Endothelial cell of umbilical vein (primary cell): ENCODE measurements around the gene ATG10. TPM values are rescaled to one million over a fixed set of nuclear protein-coding genes. Genes with fewer than 3 reads are reported as not detected.

Experiments used
- BruUV-seq: library from RNA; stranded (reverse); fragments of 400-500 nt; replicated peaks from 2 replicates; lab custom pipeline; 2021; lab: Mats Ljungman, UMichigan
- CTCF ChIA-PET: fragments of 300-600, 350-600 bp; sonication (Branson Sonifier 250); formaldehyde crosslinking; loops from one replicate; lab custom pipeline; 2021; ENCODE audit warnings: antibody characterized with exemption, inconsistent platforms; lab: Charles Lee
- POLR2A ChIA-PET: fragments of 300-600, 350-600 bp; sonication (Branson Sonifier 250); formaldehyde crosslinking; loops from one replicate; lab custom pipeline; 2021; ENCODE audit warnings: antibody characterized with exemption, inconsistent platforms; lab: Charles Lee
- DNase-seq: peaks from one replicate; pipeline ENCODE4 v3.0.0-alpha.2; 2011; ENCODE audit warnings: low read depth, low spot score
- FAIRE-seq: peaks from 2 replicates; lab custom pipeline; 2011; peaks lifted over from hg19 to GRCh38; lab: Jason Lieb, UNC
- H2AFZ ChIP-seq: 2 replicates; pipeline ENCODE4 v1.6.0; 2012; ENCODE audit warnings: low read depth, low read length, control low read depth, inconsistent platforms
- H3K27ac ChIP-seq: 2 replicates; pipeline ENCODE4 v1.5.1; 2011; ENCODE audit warnings: low read depth, mild to moderate bottlenecking, control low read depth, low read length, moderate library complexity; ENCODE audit not compliant: insufficient read depth
- H3K27me3 ChIP-seq, 2 experiments: 2 replicates each; pipeline versions ENCODE4 v1.6.0 to v1.6.1; 2011; ENCODE audit warnings: low read length in 2 of 2, mixed read lengths in 1 of 2; ENCODE audit not compliant: control insufficient read depth in 2 of 2, insufficient read depth in 2 of 2
- H3K36me3 ChIP-seq, 2 experiments: 2 replicates in 1 of 2; 3 replicates in 1 of 2; pipeline ENCODE4 v1.5.1; 2011; ENCODE audit warnings: low read length in 2 of 2, mild to moderate bottlenecking in 1 of 2, moderate library complexity in 1 of 2; ENCODE audit not compliant: control insufficient read depth in 2 of 2, insufficient read depth in 2 of 2; ENCODE audit errors: extremely low read depth in 1 of 2
- H3K4me1 ChIP-seq: 3 replicates; pipeline ENCODE4 v1.5.1; 2011; ENCODE audit warnings: mild to moderate bottlenecking, low read length; ENCODE audit not compliant: control insufficient read depth, insufficient read depth; ENCODE audit errors: extremely low read depth
- H3K4me2 ChIP-seq: 2 replicates; pipeline ENCODE4 v1.6.1; 2011; ENCODE audit warnings: low read length, control low read depth, mixed read lengths; ENCODE audit not compliant: insufficient read depth
- H3K4me3 ChIP-seq, 3 experiments: fragments of 200-600 bp in 1 of 3; sonication (generic), shearing (Covaris generic) in 1 of 3; replicated peaks in 1 of 3; 2 replicates each; pipeline ENCODE4 v1.5.1; 2011 to 2016; ENCODE audit warnings: control low read depth in 3 of 3, low read length in 3 of 3, mild to moderate bottlenecking in 2 of 3, inconsistent platforms in 1 of 3, low read depth in 1 of 3, moderate library complexity in 1 of 3; ENCODE audit not compliant: insufficient read depth in 1 of 3
- H3K79me2 ChIP-seq: 2 replicates; pipeline ENCODE4 v1.6.0; 2012; ENCODE audit warnings: low read length, inconsistent platforms; ENCODE audit not compliant: control insufficient read depth, insufficient read depth
- H3K9ac ChIP-seq: replicated peaks from 2 replicates; pipeline ENCODE3; 2011; ENCODE audit warnings: low read length, control low read depth; ENCODE audit not compliant: insufficient read depth; ENCODE audit errors: extremely low read depth
- H3K9me1 ChIP-seq: replicated peaks from 3 replicates; pipeline ENCODE4 v1.6.0; 2011; ENCODE audit warnings: mild to moderate bottlenecking, low read length; ENCODE audit not compliant: control insufficient read depth, insufficient read depth; ENCODE audit errors: extremely low read depth
- H3K9me3 ChIP-seq: replicated peaks from 2 replicates; pipeline ENCODE4 v1.5.1; 2012; ENCODE audit warnings: low read length, inconsistent platforms; ENCODE audit not compliant: control insufficient read depth, insufficient read depth
- H4K20me1 ChIP-seq: replicated peaks from 2 replicates; pipeline ENCODE3; 2011; ENCODE audit warnings: mild to moderate bottlenecking, low read length; ENCODE audit not compliant: control insufficient read depth, insufficient read depth; ENCODE audit errors: extremely low read depth
- CTCF ChIP-seq, 2 donors: IDR thresholded peaks; 1 replicate in 1 of 2; 2 replicates in 1 of 2; pipeline ENCODE4 v1.5.1; 2011; ENCODE audit warnings: low read length in 2 of 2, mild to moderate bottlenecking in 2 of 2, moderate library complexity in 2 of 2, control low read depth in 1 of 2, inconsistent platforms in 1 of 2, low read depth in 1 of 2; ENCODE audit not compliant: insufficient read depth in 1 of 2; ENCODE audit errors: extremely low read depth in 1 of 2
- EZH2 ChIP-seq: IDR thresholded peaks from 2 replicates; pipeline ENCODE4 v1.6.1; 2012; ENCODE audit warnings: borderline replicate concordance, low read depth, mild to moderate bottlenecking, moderate library complexity, low read length, inconsistent platforms; ENCODE audit not compliant: severe bottlenecking
- FOS ChIP-seq: IDR thresholded peaks from 2 replicates; pipeline ENCODE4 v1.6.1; 2011; ENCODE audit warnings: mild to moderate bottlenecking, low read length, moderate library complexity, borderline replicate concordance; ENCODE audit not compliant: insufficient read depth
- GATA2 ChIP-seq: IDR thresholded peaks from 2 replicates; pipeline ENCODE4 v1.7.0; 2011; ENCODE audit warnings: low read depth, mild to moderate bottlenecking, moderate library complexity, mixed read lengths, low read length; ENCODE audit not compliant: insufficient read length, insufficient read depth
- JUN ChIP-seq: IDR thresholded peaks from 2 replicates; pipeline ENCODE4 v1.6.1; 2011; ENCODE audit warnings: borderline replicate concordance, low read depth; ENCODE audit not compliant: insufficient read length, insufficient read depth
- MAX ChIP-seq: IDR thresholded peaks from 2 replicates; pipeline ENCODE4 v1.6.1; 2011; ENCODE audit not compliant: insufficient read depth, insufficient read length
- MYC ChIP-seq: IDR thresholded peaks from one replicate; pipeline ENCODE4 v1.6.1; 2011; ENCODE audit warnings: mild to moderate bottlenecking, low read depth, low read length
- POLR2A ChIP-seq: IDR thresholded peaks from 2 replicates; pipeline ENCODE4 v1.6.1; 2012; ENCODE audit warnings: low read depth, mild to moderate bottlenecking, control low read depth, low read length
- POLR2AphosphoS5 ChIP-seq: IDR thresholded peaks from 2 replicates; pipeline ENCODE4 v1.6.1; 2012; ENCODE audit warnings: low read depth, mild to moderate bottlenecking, control low read depth, low read length, moderate library complexity; ENCODE audit not compliant: insufficient read depth
- dilution Hi-C: fragments of 300-500 bp; cut with MboI; formaldehyde crosslinking; loops from one replicate; pipeline ENCODE4 v1.15.0; 2019; ENCODE audit warnings: low sequenced_read_pairs; ENCODE audit not compliant: extremely low pct_ligation_motif_present
- intact Hi-C: fragments of 100-400 bp; cut with micrococcal nuclease; formaldehyde crosslinking; loops from one replicate; pipeline ENCODE4 v1.10.0; 2022
- polyA plus RNA-seq, 4 experiments: library from polyadenylated mRNA; depleted of rRNA in 3 of 4; stranded (reverse) in 3 of 4; unstranded in 1 of 4; fragments of >200 nt; gene quantifications; 2 replicates each; pipeline versions ENCODE4 v1.2.1 to v1.2.3, GENCODE V29; 2011 to 2012; ENCODE audit warnings: missing spikeins in 1 of 4
- total RNA-seq: library from RNA; stranded (reverse); gene quantifications from 2 replicates; pipeline ENCODE4 v1.2.3, GENCODE V29; 2021

ATG10 gene
- total and polyA plus RNA-seq, 2 donors (not counting 3 experiments of a cell fraction or from before 2014, with no cell fraction given) = 1.6 to 3.9 TPM

GRCh38 chr5:82010696-82011095 is 38.9 kb downstream of the ATG10 start:
- no peak for DNase-seq
- dilution Hi-C loops (no loop called here), intact Hi-C loops (no loop called here)
- H3K4me1 ChIP-seq = no peaks in the 10 kb centered on the region
- H2AFZ ChIP-seq = no peak overlapping the region
- ChIA-PET POLR2A (no interaction called here), CTCF (no interaction called here)
- no peak overlapping the region for H3K4me2 ChIP-seq
- no peak overlapping the region for H3K9ac ChIP-seq
- no TSS peak for BruUV-seq
- no peak overlapping the region for H3K27ac ChIP-seq
- H3K9me1 ChIP-seq = no peaks in the 10 kb centered on the region
- no peaks in the 10 kb centered on the region for H3K9me3 ChIP-seq
- FAIRE-seq = no peak
- no peak overlapping the region for H3K4me3 ChIP-seq
- no peaks in the 10 kb centered on the region for H4K20me1 ChIP-seq
- no peaks in the 10 kb centered on the region for H3K36me3 ChIP-seq
- TF ChIP-seq MAX (no peak), FOS (no peak), POLR2A (no peak), EZH2 (no peak), POLR2AphosphoS5 (no peak), CTCF (IDR thresholded peaks at IDR 0.05; ENCODE audit: extremely low read depth in 1 of 2, insufficient read depth in 1 of 2, low read depth in 1 of 2, low read length in 2 of 2) (no peak), JUN (no peak), MYC (no peak), GATA2 (no peak)
- H3K79me2 ChIP-seq = no peaks in the 10 kb centered on the region
- no peaks in the 10 kb centered on the region for H3K27me3 ChIP-seq
